Naive thymus-derived CD8-positive, alpha-beta T cell (primary cell): ENCODE results near the gene NEDD4L. TPM values are rescaled to one million over a fixed set of nuclear protein-coding genes. Genes with fewer than 3 reads are reported as not detected.
A peak's percentile ranks its signal among the peaks of the same experiment; 100 is the strongest.
"Not testable (repeated sequence)": the region's sequence is repeated elsewhere in the genome, so short reads cannot be mapped to it uniquely, and the experiment has no call there.

Source experiments
- ATAC-seq, 2 donors: fragments of 150-1000 bp; cut with Tn5 transposase in 1 of 2; sonication (Bioruptor Pico), chemical (Tn5 transposase) in 1 of 2; 1 replicate in 1 of 2; 2 replicates in 1 of 2; pipeline ENCODE4 v1.10.0; 2021; ENCODE audit warnings: mild to moderate bottlenecking in 2 of 2, moderate library complexity in 2 of 2
- POLR2A ChIA-PET: fragments of 350-600 bp; sonication (Branson Sonifier 250); formaldehyde crosslinking; loops from one replicate; lab custom pipeline; 2021; ENCODE audit warnings: antibody characterized with exemption; lab: Charles Lee
- DNase-seq, 10 donors: peaks; one replicate each; pipeline versions ENCODE4 v3.0.0 to v3.0.0-alpha.2; 2020 to 2022
- H3K27ac Mint-ChIP-seq, 10 donors: one replicate each; pipeline ENCODE4 v1.8.0; 2020 to 2022; ENCODE audit warnings: mild to moderate bottlenecking in 10 of 10, mixed read lengths in 10 of 10, moderate library complexity in 4 of 10, inconsistent platforms in 1 of 10
- H3K27me3 Mint-ChIP-seq, 5 donors: one replicate each; pipeline ENCODE4 v1.8.0; 2021 to 2022; ENCODE audit warnings: mixed read lengths in 5 of 5
- H3K36me3 Mint-ChIP-seq, 3 donors: one replicate each; pipeline ENCODE4 v1.8.0; 2020 to 2022; ENCODE audit warnings: mixed read lengths in 3 of 3, mild to moderate bottlenecking in 2 of 3, inconsistent platforms in 1 of 3
- H3K4me1 Mint-ChIP-seq, 4 donors: one replicate each; pipeline ENCODE4 v1.8.0; 2021 to 2022; ENCODE audit warnings: mixed read lengths in 4 of 4
- H3K4me3 Mint-ChIP-seq, 10 donors: one replicate each; pipeline ENCODE4 v1.8.0; 2020 to 2022; ENCODE audit warnings: mild to moderate bottlenecking in 10 of 10, mixed read lengths in 10 of 10, moderate library complexity in 6 of 10, inconsistent platforms in 1 of 10
- H3K9me3 Mint-ChIP-seq, 9 donors: one replicate each; pipeline ENCODE4 v1.8.0; 2020 to 2022; ENCODE audit warnings: mixed read lengths in 9 of 9, mild to moderate bottlenecking in 3 of 9, inconsistent platforms in 1 of 9, moderate library complexity in 1 of 9
- polyA plus RNA-seq, 3 donors: library from polyadenylated mRNA; unstranded; fragments of 300-500 nt; fragmentation: Illumina TruSeq; gene quantifications; one replicate each; pipeline ENCODE4 v1.2.3, GENCODE V29; 2021
- total RNA-seq, 8 experiments: library from RNA in 2 of 8; stranded (reverse) in 2 of 8; gene quantifications; one replicate each; pipeline ENCODE4 v1.2.3 and lab custom pipeline; 2021 to 2026

NEDD4L gene
- total and polyA plus RNA-seq, 5 experiments from 2014 or later, result 1.5 to 6.5 (median 3.5) TPM

DNA sequence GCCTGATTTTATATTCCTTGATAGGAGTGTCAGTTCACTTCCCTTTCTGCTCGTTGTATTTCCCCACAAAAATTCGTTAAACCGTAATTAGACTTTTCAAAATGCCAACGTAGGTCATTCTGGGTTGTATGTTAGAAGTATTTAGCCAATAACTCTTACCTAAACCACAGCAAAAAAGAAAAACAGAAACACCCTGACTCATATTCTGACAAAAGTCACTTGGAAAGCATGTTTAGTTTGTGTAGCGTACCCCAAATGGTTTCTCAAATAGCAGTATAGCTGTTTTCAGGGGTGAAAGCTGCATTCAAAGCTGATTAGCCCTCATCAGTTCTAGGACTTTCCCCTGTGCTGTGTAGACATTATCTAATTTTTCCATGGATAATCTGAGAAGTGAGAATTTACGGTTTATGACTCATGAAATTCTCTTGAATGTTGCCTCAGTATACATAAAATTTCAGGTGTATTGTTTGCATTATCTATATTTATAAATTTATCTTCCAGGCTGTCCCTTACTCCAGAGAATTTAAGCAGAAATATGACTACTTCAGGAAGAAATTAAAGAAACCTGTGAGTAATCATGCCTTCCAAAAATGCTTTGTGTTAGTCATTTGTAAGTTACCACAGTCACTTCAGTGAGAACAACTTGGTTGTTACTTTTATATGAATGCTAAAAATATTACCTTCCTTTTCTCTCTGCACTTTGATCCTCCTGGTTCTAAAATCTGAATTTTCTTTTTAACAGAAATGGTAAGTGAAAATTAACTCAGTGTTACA, 319.9 kb downstream of the NEDD4L start:
- ATAC-seq (no peak), DNase-seq (no peak)
- POLR2A ChIA-PET, result no interaction called here
- H3K4me3 Mint-ChIP-seq, result no peak overlapping the region
- peaks cover 5 to 12% (median 9%) of the 10 kb centered on the region in 3 donors for H3K36me3 Mint-ChIP-seq
- no peaks in the 10 kb centered on the region for H3K27me3 Mint-ChIP-seq
- no peaks in the 10 kb centered on the region for H3K4me1 Mint-ChIP-seq
- H3K9me3 Mint-ChIP-seq, result no peaks in the 10 kb centered on the region
- H3K27ac Mint-ChIP-seq, result no peak overlapping the region

- Mint-ChIP-seq H3K36me3 (peaks cover 5 to 9% (median 9%) of the 10 kb centered on the region in 3 donors), H3K27ac (peak overlapping the region in 1 of 10 donors; percentile 65), H3K4me1 (no peaks in the 10 kb centered on the region), H3K27me3 (no peaks in the 10 kb centered on the region), H3K9me3 (no peaks in the 10 kb centered on the region), H3K4me3 (no peak overlapping the region)
- POLR2A ChIA-PET, result no interaction called here
- DNase-seq (no peak), ATAC-seq (no peak)
These were observed 321.0 kb downstream of the NEDD4L start for GRCh38 chr18:58364876-58365528.

DNA sequence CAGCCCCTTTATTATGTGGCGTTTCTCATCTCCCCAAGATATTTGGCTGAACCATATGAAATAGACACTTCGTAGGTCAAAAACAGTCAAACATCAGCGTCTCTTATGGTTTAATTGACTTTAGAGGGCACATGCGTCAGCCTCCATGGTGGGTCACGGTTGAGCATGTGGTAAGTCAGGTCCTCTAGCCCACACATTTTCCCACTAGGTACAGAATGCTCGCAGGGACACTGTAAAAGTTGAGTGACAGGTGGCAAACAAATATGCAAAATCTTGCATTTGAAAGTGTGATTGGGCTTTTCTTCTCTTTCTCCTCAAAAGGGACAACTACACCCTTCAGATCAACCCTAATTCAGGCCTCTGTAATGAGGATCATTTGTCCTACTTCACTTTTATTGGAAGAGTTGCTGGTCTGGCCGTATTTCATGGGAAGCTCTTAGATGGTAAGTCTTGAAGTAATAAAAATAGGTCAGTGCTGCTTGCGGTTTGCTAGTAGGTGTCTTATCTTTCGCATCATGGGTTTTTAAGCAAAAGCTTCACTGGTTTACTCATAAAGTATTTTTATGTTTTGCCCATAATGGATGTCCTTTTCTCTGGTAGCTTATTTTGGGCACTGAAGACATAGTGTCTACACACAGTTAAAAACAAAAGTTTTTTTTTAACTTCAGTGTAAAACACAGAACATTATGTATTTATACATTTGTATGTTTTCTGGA, 323.6 kb downstream of the NEDD4L start:
- Mint-ChIP-seq H3K27ac (no peak overlapping the region), H3K27me3 (no peaks in the 10 kb centered on the region), H3K4me1 (no peaks in the 10 kb centered on the region), H3K9me3 (no peaks in the 10 kb centered on the region), H3K4me3 (no peak overlapping the region), H3K36me3 (peaks cover 9 to 16% (median 10%) of the 10 kb centered on the region in 3 donors)
- POLR2A ChIA-PET, result no interaction called here
- DNase-seq (no peak), ATAC-seq (no peak)

GRCh38 chr18:58369616-58370015, 325.6 kb downstream of the NEDD4L start:
- Mint-ChIP-seq H3K36me3 (peaks cover 9 to 24% (median 20%) of the 10 kb centered on the region in 3 donors), H3K27me3 (no peaks in the 10 kb centered on the region), H3K4me3 (no peak overlapping the region), H3K4me1 (no peaks in the 10 kb centered on the region), H3K27ac (peak overlapping the region in 1 of 10 donors; percentile 69), H3K9me3 (no peaks in the 10 kb centered on the region)
- DNase-seq (no peak), ATAC-seq (no peak)
- POLR2A ChIA-PET, result no interaction called here

DNA sequence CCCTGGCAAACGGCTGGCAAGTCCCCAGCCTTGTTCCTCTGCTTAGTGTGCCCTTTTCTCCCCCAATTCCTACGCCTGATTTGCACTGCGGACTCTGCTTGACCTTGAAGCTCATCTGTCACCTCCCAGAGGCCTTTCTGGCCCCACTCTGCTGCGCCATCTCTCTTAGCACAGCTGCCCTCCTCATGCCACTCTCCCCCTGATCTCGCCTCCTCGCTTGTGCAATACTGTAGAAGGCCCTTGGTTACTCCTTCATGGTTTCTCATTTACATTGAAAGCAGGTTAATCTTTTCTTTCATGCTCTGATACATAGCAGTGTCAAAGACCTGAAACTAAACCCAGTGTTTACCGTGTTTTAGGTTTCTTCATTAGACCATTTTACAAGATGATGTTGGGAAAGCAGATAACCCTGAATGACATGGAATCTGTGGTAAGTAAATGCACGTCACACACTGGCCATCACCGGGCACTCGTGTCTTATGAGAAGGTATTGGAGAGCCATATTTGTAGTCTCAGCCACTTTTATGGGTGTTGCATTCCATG, 326.1 kb downstream of the NEDD4L start:
- POLR2A ChIA-PET, result no interaction called here
- Mint-ChIP-seq H3K27me3 (no peaks in the 10 kb centered on the region), H3K27ac (peak overlapping the region in 1 of 10 donors; percentile 69), H3K4me3 (no peak overlapping the region), H3K9me3 (no peaks in the 10 kb centered on the region), H3K4me1 (no peaks in the 10 kb centered on the region), H3K36me3 (peaks cover 5 to 25% (median 20%) of the 10 kb centered on the region in 3 donors)
- DNase-seq, result no peak
- no peak for ATAC-seq

- Mint-ChIP-seq H3K4me1 (no peaks in the 10 kb centered on the region), H3K4me3 (no peak overlapping the region), H3K9me3 (no peaks in the 10 kb centered on the region), H3K36me3 (peaks cover 4 to 26% (median 20%) of the 10 kb centered on the region in 3 donors), H3K27me3 (no peaks in the 10 kb centered on the region), H3K27ac (no peak overlapping the region)
- no peak for DNase-seq
- POLR2A ChIA-PET, result no interaction called here
- ATAC-seq, result no peak
These were observed 326.6 kb downstream of the NEDD4L start for GRCh38 chr18:58370612-58371011.

- peaks cover 4 to 28% (median 20%) of the 10 kb centered on the region in 3 donors for H3K36me3 Mint-ChIP-seq
- H3K27ac Mint-ChIP-seq, result no peak overlapping the region
- H3K27me3 Mint-ChIP-seq, result no peaks in the 10 kb centered on the region
- DNase-seq (no peak), ATAC-seq (no peak)
- H3K4me3 Mint-ChIP-seq, result no peak overlapping the region
- POLR2A ChIA-PET, result no interaction called here
- no peaks in the 10 kb centered on the region for H3K9me3 Mint-ChIP-seq
- no peaks in the 10 kb centered on the region for H3K4me1 Mint-ChIP-seq
These were observed 329.5 kb downstream of the NEDD4L start for GRCh38 chr18:58373481-58373880.

GRCh38 chr18:58375051-58375450, 331.0 kb downstream of the NEDD4L start:
- H3K9me3 Mint-ChIP-seq, result no peaks in the 10 kb centered on the region
- H3K27ac Mint-ChIP-seq, result no peak overlapping the region
- DNase-seq, result no peak
- no peaks in the 10 kb centered on the region for H3K27me3 Mint-ChIP-seq
- H3K36me3 Mint-ChIP-seq, result peaks cover 4 to 28% (median 20%) of the 10 kb centered on the region in 3 donors
- no peaks in the 10 kb centered on the region for H3K4me1 Mint-ChIP-seq
- no peak for ATAC-seq
- POLR2A ChIA-PET, result no interaction called here
- no peak overlapping the region for H3K4me3 Mint-ChIP-seq

DNA sequence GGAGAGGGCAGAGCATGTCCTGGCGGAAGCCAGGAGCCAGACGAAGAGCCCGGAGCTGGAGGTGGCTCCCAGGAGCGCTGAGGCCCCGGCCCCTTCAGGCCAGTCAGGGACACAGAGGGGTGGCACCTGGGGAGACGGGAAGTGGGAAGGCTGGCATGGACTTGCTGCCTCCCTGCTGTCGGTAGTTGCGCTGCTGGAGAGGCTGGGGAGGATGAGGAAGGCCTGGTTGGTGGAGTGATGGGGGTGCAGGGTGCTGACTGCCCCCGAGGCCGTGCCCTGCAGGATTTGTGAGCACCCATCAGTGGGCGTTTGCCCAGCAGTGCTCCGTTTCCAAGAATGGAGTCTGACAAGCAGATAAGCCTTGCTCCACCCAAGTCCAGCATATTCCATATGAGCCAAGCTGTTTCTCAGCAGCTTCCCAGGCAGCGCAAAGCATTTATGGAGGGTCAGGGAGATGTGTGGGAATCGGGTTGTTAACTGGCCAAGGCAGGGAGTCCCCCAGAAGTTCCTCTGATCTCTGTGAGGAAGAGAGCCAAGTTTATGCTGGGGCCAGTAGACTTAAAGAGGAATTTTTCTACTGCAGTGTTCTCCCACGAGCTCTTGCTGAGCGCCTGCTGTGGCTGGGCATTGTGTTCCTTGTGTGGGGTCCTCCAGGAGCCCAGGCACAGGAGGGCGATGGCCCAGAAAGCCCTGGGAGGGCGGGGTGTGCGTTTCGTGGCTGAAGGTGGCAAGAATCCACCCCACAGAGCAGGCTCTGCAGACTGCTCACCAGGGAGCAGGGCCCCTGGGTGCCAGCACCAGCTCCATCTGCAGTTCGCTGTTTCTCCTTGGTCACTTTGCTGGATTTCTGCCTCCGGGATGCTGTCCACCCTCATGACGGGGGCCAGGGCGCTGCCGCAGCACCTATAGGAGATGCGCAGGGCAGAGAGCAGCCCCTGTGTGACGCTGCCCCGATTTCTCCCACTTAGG, 334.7 kb downstream of the NEDD4L start:
- POLR2A ChIA-PET, result no interaction called here
- H3K4me1 Mint-ChIP-seq, result no peaks in the 10 kb centered on the region
- DNase-seq (no peak), ATAC-seq (no peak)
- peaks cover 0 to 19% (median 2%) of the 10 kb centered on the region in 3 donors for H3K36me3 Mint-ChIP-seq
- H3K9me3 Mint-ChIP-seq, result no peaks in the 10 kb centered on the region
- no peaks in the 10 kb centered on the region for H3K27me3 Mint-ChIP-seq
- H3K4me3 Mint-ChIP-seq, result no peak overlapping the region
- H3K27ac Mint-ChIP-seq, result no peak overlapping the region

DNA sequence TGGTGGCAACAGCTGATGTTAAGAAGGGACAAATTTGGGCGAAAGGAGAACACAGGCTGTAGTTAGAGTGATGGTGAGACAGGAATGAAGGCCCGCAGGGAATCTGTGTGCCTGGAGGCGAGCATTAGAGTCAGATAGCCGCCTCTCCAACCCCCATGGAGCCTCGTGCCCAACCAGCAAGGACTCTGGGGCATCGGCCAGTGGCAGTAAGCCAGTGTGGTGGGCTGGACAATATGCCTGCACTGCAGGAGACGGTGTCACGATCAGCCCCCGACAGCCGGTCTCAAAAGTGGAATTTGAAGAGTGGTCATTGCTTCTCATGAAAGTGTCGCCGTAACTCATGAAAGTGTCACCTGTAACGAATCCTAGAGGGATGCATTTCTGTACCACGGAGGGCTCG, 335.4 kb downstream of the NEDD4L start:
- H3K36me3 Mint-ChIP-seq, result peaks cover 0 to 17% (median 2%) of the 10 kb centered on the region in 3 donors
- DNase-seq (no peak), ATAC-seq (no peak)
- H3K4me1 Mint-ChIP-seq, result no peaks in the 10 kb centered on the region
- no peak overlapping the region for H3K4me3 Mint-ChIP-seq
- no peaks in the 10 kb centered on the region for H3K27me3 Mint-ChIP-seq
- POLR2A ChIA-PET, result no interaction called here
- no peaks in the 10 kb centered on the region for H3K9me3 Mint-ChIP-seq
- no peak overlapping the region for H3K27ac Mint-ChIP-seq

- H3K27me3 Mint-ChIP-seq, DNase-seq, POLR2A ChIA-PET, H3K4me1 Mint-ChIP-seq, H3K4me3 Mint-ChIP-seq, ATAC-seq, H3K27ac Mint-ChIP-seq, H3K9me3 Mint-ChIP-seq: not testable (repeated sequence)
- peaks cover 0 to 13% (median 1%) of the 10 kb centered on the region in 3 donors for H3K36me3 Mint-ChIP-seq
These were observed 336.1 kb downstream of the NEDD4L start for GRCh38 chr18:58380113-58380512.
